ENCODE results near the gene CFAP61.

CFAP61 gene

GRCh38 chr20:20286061-20286460 is 233.7 kb downstream of the CFAP61 start:
- DNase-seq: no peak

- DNase-seq: no peak
Observed at GRCh38 chr20:20289331-20289730, 237.0 kb downstream of the CFAP61 start.

- no peak for DNase-seq
Observed at GRCh38 chr20:20292472-20292871, 240.1 kb downstream of the CFAP61 start.

GRCh38 chr20:20293141-20293540 is 240.8 kb downstream of the CFAP61 start:
- no peak for DNase-seq

- DNase-seq: no peak
Observed at GRCh38 chr20:20293691-20294385, 241.5 kb downstream of the CFAP61 start.

GRCh38 chr20:20295621-20296498 is 243.5 kb downstream of the CFAP61 start:
- DNase-seq: no peak

GRCh38 chr20:20297181-20297580 is 244.8 kb downstream of the CFAP61 start:
- DNase-seq: no peak

- DNase-seq: no peak
Observed at GRCh38 chr20:20297752-20298151, 245.4 kb downstream of the CFAP61 start.

GRCh38 chr20:20299904-20300303 is 247.6 kb downstream of the CFAP61 start:
- DNase-seq: no peak

GRCh38 chr20:20303320-20303719 is 251.0 kb downstream of the CFAP61 start:
- no peak for DNase-seq

- no peak for DNase-seq
Observed at GRCh38 chr20:20303742-20304141, 251.4 kb downstream of the CFAP61 start.

- DNase-seq: no peak
Observed at GRCh38 chr20:20304942-20305341, 252.6 kb downstream of the CFAP61 start.

GRCh38 chr20:20312562-20312961 is 260.2 kb downstream of the CFAP61 start:
- no peak for DNase-seq

GRCh38 chr20:20317195-20317594 is 264.9 kb downstream of the CFAP61 start:
- DNase-seq: no peak

- DNase-seq: no peak
Observed at GRCh38 chr20:20317621-20318364, 265.5 kb downstream of the CFAP61 start.

- DNase-seq: no peak
Observed at GRCh38 chr20:20318365-20319161, 266.2 kb downstream of the CFAP61 start.

- DNase-seq: no peak
Observed at GRCh38 chr20:20321134-20321533, 268.8 kb downstream of the CFAP61 start.

GRCh38 chr20:20321917-20322316 is 269.6 kb downstream of the CFAP61 start:
- no peak for DNase-seq

- no peak for DNase-seq
Observed at GRCh38 chr20:20322912-20323311, 270.6 kb downstream of the CFAP61 start.

- DNase-seq: no peak
Observed at GRCh38 chr20:20327746-20328145, 275.4 kb downstream of the CFAP61 start.

- no peak for DNase-seq
Observed at GRCh38 chr20:20329564-20329963, 277.2 kb downstream of the CFAP61 start.

- DNase-seq: no peak
Observed at GRCh38 chr20:20331156-20331555, 278.8 kb downstream of the CFAP61 start.

- no peak for DNase-seq
Observed at GRCh38 chr20:20331817-20332216, 279.5 kb downstream of the CFAP61 start.

Measured in CD4-positive, alpha-beta T cell treated with Interleukin-17A for 1 hour (primary cell).